Panc1 (cell line): ENCODE measurements around the gene DDX52. TPM values are rescaled to one million over a fixed set of nuclear protein-coding genes. Genes with fewer than 3 reads are reported as not detected.

Experiments used
- ATAC-seq: fragments of 200-7000 bp; cut with Tn5 transposase; 2 replicates; pipeline ENCODE4 v1.9.1; 2020; ENCODE audit warnings: mild to moderate bottlenecking, moderate library complexity
- BruUV-seq: library from RNA; stranded (reverse); fragments of 400-500 nt; replicated peaks from 2 replicates; lab custom pipeline; 2021; lab: Mats Ljungman, UMichigan
- CTCF ChIA-PET: fragments of 300-600 bp; sonication (Branson Sonifier 250); formaldehyde crosslinking; loops from one replicate; lab custom pipeline; 2022; ENCODE audit warnings: antibody characterized with exemption; lab: Charles Lee
- POLR2A ChIA-PET: fragments of 300-600 bp; sonication (Branson Sonifier 250); formaldehyde crosslinking; loops from one replicate; lab custom pipeline; 2022; ENCODE audit warnings: antibody characterized with exemption; lab: Charles Lee
- DNase-seq: peaks from one replicate; pipeline ENCODE4 v3.0.0-alpha.2; 2010; ENCODE audit warnings: low read depth, low spot score
- H3K27ac ChIP-seq: 2 replicates; pipeline ENCODE4 v1.5.1; 2011; ENCODE audit warnings: mild to moderate bottlenecking, low read length, inconsistent platforms
- H3K27me3 ChIP-seq: fragments of 200-500 bp; sonication (Bioruptor generic); 2 replicates; pipeline ENCODE4 v1.6.0; 2014; ENCODE audit warnings: low read length, inconsistent platforms; ENCODE audit not compliant: control insufficient read depth, insufficient read depth
- H3K36me3 ChIP-seq: fragments of 200-500 bp; sonication (Bioruptor generic); 2 replicates; pipeline ENCODE4 v1.5.1; 2014; ENCODE audit warnings: inconsistent platforms, mild to moderate bottlenecking, low read length, moderate library complexity; ENCODE audit not compliant: control insufficient read depth, insufficient read depth
- H3K4me1 ChIP-seq: 2 replicates; pipeline ENCODE4 v1.5.1; 2011; ENCODE audit warnings: inconsistent platforms, mild to moderate bottlenecking, low read length, moderate library complexity; ENCODE audit not compliant: control insufficient read depth, insufficient read depth
- H3K4me3 ChIP-seq, 2 experiments: 2 replicates each; pipeline ENCODE4 v1.5.1; 2011 to 2012; ENCODE audit warnings: low read depth in 2 of 2, low read length in 2 of 2, mild to moderate bottlenecking in 2 of 2, inconsistent platforms in 1 of 2, moderate library complexity in 1 of 2
- H3K9me3 ChIP-seq: fragments of 200-500 bp; sonication (Bioruptor generic); 2 replicates; pipeline ENCODE4 v1.5.1; 2014; ENCODE audit warnings: low read depth, mild to moderate bottlenecking, inconsistent platforms, low read length, moderate library complexity; ENCODE audit not compliant: control insufficient read depth, insufficient read depth
- CTCF ChIP-seq: fragments of 450-650 bp; IDR thresholded peaks from 2 replicates; pipeline ENCODE4 v1.5.1; 2017; ENCODE audit warnings: mild to moderate bottlenecking
- POLR2AphosphoS5 ChIP-seq: IDR thresholded peaks from 2 replicates; pipeline ENCODE4 v1.6.1; 2012; ENCODE audit warnings: mild to moderate bottlenecking, low read depth, low read length, moderate library complexity
- REST ChIP-seq, 2 experiments: IDR thresholded peaks; 2 replicates each; pipeline ENCODE4 v1.6.1; 2011 to 2012; ENCODE audit warnings: low read depth in 2 of 2, control low read depth in 1 of 2, low read length in 1 of 2, mild to moderate bottlenecking in 1 of 2, moderate library complexity in 1 of 2; ENCODE audit not compliant: insufficient read depth in 1 of 2
- SIN3A ChIP-seq: IDR thresholded peaks from 2 replicates; pipeline ENCODE4 v1.6.1; 2012; ENCODE audit warnings: low read depth, mild to moderate bottlenecking, low read length, moderate library complexity, borderline replicate concordance; ENCODE audit not compliant: insufficient read depth
- TCF7L2 ChIP-seq: IDR thresholded peaks from 2 replicates; pipeline ENCODE4 v1.6.1; 2011; ENCODE audit warnings: mild to moderate bottlenecking, low read depth, low read length, inconsistent platforms
- in situ Hi-C: cut with HindIII; loops from 2 replicates; pipeline ENCODE4 v1.10.0; 2016; ENCODE audit warnings: low sequenced_read_pairs, low pct_unique_long_range_greater_than_20kb
- intact Hi-C: fragments of 100-400 bp; cut with micrococcal nuclease; formaldehyde crosslinking; loops from one replicate; pipeline ENCODE4 v1.10.0; 2022; ENCODE audit not compliant: unreplicated experiment
- total RNA-seq: library from RNA; stranded (reverse); gene quantifications from one replicate; pipeline ENCODE4 v1.2.1, GENCODE V29; 2021; ENCODE audit not compliant: unreplicated experiment

The DDX52 gene
- total RNA-seq, 1 experiment from 2014 or later: 16.5 TPM

- H3K4me1 ChIP-seq: no peaks in the 10 kb centered on the region
- POLR2A ChIA-PET: no interaction called here
These were observed 67.0 kb downstream of the DDX52 start for GRCh38 chr17:37576281-37576680.

GRCh38 chr17:37574427-37574826 lies 68.8 kb downstream of the DDX52 start:
- TF ChIP-seq CTCF: no peak
- H3K36me3 ChIP-seq: peaks cover 8% of the 10 kb centered on the region; the same call in 1 of the 2 replicates
- no peak overlapping the region for H3K4me3 ChIP-seq
- ATAC-seq (no peak), DNase-seq (no peak)
- CTCF ChIA-PET: interaction anchor here (0.7 kb wide), 1 partner anchor 24 kb away, joined by 3 read pairs; no protein-coding TSS in a partner anchor
- H3K9me3 ChIP-seq: no peaks in the 10 kb centered on the region
- in situ Hi-C loops (no loop called here), intact Hi-C loops (no loop called here)
- H3K4me1 ChIP-seq: no peaks in the 10 kb centered on the region
- no peaks in the 10 kb centered on the region for H3K27me3 ChIP-seq
- no TSS peak for BruUV-seq
- POLR2A ChIA-PET: interaction anchor here (0.6 kb wide), 1 partner anchor 671 kb away, joined by 6 read pairs; no protein-coding TSS in a partner anchor
- H3K27ac ChIP-seq: no peak overlapping the region

More at GRCh38 chr17:37576281-37576680, 67.0 kb downstream of the DDX52 start:
- CTCF ChIA-PET: no interaction called here
- Histone ChIP-seq H3K27me3 (no peaks in the 10 kb centered on the region), H3K9me3 (no peaks in the 10 kb centered on the region), H3K27ac (no peak overlapping the region), H3K4me3 (no peak overlapping the region), H3K36me3 (no peaks in the 10 kb centered on the region)
- intact Hi-C loops (no loop called here), in situ Hi-C loops (no loop called here)
- DNase-seq: no peak
- TF ChIP-seq CTCF: no peak
- no peak for TF ChIP-seq REST (IDR thresholded peaks at IDR 0.05; ENCODE audit: insufficient read depth in 1 of 2, low read depth in 2 of 2, low read length in 1 of 2)
- TF ChIP-seq TCF7L2: no peak
- no peak for TF ChIP-seq SIN3A
- no peak for TF ChIP-seq POLR2AphosphoS5
- ATAC-seq: no peak
- no TSS peak for BruUV-seq
